ENCODE measurements around the gene NCS1.

NCS1 gene

DNA sequence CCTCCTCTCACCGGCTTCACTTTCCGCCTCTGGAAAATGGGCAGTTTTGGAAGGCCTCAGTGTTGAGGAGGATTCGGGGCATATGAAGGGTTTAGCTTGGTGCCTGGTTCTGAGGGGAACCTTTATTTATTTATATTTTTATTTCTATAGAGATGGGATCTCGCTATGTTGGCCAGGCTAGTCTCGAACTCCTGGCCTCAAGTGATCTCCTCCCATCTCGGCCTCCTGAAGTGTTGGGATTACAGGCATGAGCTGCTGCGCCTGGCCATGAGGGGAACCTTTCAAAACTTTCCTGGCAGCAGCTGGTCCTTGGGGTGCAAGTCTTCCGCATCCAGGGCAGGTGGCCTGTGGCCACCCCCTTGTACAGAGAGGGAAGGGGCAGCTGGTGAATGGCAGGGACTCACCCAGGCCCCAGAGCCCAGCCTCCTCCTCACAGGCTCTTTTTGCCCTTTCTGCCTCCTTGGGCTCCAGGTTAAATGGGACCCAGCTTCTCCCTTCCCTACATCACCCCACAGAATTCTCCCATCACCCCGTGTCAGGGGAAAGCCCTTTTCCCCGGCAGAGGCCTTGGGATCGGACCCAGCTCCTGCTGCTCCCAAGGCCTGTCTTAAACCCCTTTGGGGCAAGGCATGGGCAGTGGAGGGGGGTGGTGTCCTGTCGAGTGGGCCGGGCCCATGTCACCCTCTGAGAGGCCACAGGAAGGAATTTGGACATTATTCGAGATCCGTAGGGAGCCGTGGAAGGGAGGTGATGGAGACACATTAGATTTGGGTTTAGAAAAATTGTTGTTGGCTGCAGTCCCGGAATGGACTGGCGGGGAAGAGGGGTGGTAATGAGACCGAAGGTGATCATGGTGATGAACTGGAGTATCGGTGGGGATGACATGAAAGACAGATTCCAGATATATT lies 5.9 kb downstream of the NCS1 start:
- DNase-seq = no peak

DNA sequence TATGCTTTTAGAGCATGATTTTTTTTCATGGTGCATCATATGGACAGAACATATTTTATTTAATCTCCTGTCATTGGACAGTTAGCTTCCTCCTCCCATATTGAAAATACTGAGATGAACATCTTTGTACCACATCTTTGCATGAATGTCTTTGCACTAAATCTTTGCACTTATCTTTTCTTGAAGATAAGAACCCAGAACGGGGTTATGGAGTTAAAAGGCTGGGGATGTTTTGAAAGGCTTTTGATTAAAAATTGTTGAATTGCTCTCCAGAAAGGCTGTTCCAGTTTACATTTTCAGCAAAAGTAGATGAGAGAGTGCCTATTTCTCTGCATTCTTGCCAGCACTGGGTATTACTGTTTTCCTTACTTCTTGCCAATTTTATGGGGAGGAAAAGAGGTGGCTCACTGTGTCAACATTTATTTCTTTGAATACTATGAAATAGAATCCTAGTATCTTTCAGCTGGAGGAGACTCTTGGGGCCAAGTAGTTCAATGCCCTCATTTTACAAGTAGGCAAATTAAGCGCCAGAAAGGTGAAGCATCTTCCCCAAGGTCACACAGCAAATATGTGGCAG lies 7.2 kb downstream of the NCS1 start:
- no peak for DNase-seq

DNA sequence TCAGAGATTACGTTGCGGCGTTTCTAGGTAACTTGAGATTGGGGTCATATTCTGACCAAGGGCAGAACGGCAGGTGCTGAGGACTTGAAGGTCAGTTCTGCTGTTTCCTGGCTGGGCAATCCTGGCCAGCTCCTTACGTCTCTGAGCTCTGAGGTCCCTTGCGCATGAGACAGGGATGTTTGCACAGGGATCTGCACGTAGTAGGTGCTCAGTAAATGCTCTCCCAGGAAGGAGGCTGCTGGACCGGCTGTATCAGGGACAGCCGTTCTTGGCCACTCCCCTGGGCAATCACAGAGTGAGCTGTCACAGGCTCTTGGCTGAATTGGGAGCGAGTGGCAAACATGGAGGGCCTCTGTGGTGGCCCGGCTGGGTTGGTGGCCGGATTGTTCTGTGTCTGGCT lies 8.3 kb downstream of the NCS1 start:
- no peak for DNase-seq

DNA sequence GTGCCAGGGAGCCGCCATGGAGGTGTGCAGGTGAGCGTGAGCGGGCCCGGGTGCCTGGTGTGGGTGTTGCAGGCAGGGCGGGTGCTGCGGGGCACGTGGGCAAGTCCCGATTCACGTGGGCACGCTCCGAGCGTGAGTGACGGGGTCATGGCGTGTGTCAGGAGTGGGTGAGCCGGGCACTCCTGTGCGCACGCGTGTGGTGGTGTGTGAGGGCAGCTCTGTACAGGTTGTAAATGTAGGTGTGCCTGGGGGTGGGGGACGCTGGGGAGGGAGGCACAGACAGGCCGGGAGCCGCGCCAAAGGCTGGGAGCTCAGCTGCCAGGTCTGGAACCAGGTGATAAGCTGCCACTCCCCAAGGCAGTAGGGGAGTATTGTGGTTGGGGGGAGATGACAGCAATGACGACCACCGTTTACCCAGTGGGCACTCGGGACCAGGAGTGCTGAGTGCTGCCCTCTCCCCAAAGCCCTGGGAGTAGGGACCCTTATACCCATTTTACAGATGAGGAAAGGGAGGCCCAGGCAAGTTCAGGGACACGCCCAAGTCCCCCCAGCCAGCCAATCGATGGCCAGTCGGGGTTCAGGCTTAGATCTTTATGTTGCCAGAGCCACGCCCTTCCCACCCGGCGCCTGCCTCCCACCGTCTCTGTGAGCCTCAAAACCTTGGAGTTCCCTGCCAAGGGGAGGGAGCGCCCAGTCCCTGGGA lies 9.6 kb downstream of the NCS1 start:
- DNase-seq = no peak

DNA sequence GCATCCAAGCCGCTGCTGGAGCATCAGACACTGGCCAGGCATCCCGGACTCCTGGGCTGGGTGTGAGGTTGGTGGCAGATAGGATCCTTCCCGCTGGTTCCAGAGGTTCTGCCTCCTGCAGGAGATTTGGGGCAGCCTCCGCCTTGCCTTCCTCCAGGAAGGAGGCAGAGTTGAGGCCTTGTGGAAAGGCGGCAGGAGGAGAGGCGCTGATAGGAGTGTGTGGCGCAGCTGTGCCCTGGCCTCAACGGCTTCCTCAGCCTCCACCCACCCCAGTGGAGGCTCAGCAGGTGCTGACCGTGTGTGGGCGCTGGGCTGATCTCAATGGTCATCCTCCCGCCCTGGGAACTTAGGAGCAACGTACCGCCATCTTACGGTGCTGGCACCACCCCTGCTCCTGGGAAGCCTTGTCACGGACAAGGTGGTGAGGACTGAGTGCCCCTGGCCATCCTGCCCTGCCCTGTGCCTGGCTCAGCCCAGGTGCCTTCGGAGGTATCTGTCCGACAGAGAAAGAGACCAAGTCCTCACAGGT lies 10.2 kb downstream of the NCS1 start:
- no peak for DNase-seq

DNA sequence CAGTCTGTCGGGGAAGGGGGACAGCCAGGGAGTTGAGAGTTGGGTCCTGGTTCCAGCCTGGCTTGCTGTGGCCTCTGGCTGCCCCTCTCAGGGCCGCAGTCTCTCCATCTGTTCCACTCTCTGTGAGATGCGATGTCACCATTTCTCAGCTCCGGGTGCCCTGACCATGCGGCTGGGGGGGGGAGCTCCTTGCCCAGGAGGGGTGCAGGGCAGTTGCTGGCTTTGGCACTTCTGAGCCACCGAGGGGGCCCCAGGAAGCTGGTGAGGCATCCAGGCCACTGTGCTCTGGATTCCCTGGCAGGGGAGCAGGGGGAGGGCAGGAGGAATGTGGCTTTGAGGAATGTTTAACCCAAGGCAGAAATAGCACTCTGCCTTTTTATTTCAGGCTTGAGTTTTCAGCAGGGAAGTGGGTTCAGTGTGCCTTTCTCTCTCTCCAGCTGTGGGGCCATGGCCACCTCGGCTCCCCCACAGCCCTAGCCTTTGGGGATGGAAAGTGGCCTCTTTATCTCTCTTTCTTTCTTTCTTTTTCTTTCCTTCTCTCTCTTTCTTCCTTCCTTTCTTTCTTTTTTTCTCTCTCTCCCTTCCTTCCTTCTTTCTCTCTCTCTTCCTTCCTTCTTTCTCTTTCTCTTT lies 11.0 kb downstream of the NCS1 start:
- DNase-seq = no peak

DNA sequence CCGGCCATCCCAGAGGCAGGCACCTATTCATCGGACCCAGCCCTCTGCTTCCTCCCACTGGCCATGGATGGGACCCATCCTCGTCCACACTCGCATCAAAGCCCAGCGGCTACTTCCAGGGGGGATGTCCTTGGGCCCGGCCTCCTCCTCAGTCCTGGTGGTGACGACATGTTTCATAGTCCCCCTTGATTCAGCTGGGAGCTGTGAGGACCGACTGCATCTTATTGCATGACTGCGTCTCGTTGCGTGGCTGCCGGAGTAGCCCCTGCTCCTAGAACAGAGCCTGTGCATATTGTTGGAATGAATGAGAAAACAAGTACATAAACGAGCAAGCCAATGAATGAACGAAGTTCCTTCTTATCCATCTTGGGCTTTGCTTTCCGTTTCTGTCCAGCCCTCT lies 12.8 kb downstream of the NCS1 start:
- DNase-seq = no peak

DNA sequence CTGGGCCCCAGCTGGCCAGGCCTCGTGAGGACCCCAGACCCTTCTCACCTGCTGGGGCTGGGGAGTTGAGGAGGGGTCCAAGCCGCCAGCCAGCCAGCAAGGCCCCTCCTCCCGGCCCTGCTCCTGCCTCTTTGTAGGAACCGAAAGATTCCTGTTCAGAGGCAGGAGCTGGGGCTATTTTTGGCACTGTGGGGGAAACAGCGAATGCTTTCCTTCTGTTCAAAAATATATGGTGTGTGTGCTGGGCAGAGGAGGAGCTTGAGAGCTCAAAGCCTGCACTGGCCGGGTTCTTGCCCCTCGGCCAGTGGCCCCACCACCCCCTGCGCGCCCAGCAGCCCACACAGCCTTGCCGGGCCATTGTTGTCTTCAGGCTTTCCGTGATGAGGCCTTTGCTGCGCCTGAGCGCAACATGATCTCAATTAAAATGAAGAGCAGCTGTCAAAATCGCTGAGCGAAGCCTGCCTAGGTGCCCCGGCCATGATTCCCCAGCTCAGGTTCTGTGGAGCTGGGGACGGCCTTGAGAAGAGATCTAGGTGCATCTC lies 13.4 kb downstream of the NCS1 start:
- no peak for DNase-seq

DNA sequence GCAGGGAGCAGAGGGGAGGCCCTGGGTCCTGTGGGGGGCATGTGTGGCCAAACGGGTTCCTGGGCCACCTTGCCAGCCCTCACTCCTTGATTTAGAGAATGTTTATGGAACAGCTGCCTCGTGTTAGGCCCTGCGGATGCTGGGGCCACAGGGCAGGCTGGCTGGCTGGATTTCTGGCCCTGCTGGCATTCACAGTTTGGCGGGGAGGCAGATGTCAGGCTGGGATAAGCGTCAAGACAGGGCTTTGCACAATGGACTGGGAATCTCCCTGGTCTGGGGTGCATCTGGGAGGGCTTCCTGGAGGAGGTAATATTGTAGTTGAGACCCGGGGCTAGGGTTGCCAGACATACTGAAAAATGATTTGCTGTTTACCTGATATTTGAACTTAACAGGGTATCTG lies 13.8 kb downstream of the NCS1 start:
- DNase-seq = no peak

DNA sequence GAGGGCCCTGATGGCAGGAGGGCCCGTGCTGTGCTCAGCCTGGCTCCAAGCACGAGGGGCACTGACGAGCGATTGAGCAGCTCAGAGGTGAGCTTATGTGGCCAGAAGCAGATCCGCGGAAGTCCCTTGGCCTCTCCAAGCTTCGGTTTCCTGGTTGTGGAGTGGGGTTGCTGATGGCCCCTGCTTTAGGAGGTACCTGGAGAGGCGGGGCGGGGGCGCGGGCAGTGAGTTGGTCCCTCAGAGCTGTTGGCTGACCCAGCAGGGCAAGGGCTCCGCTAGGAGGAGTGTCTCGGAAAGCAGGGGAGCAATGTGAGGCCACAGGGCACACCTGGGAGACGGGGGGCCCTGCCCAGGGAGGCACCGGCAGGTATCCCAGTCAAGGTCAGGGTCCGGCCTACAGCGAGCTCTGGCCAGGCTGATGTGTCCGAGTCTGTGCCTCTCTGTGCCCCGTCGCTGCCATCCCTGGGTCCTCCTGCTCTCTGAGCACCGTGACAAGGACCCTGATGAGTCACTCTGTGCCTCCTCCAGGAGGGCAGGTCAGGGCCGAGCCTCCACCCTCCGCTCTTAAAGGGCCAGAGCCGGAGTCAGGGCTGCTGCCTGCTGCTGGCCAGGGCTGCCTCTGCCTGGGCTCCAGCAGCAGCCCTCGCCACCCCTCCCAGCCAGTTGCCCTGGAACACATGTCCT lies 14.8 kb downstream of the NCS1 start:
- peak; percentile 30 for DNase-seq

DNA sequence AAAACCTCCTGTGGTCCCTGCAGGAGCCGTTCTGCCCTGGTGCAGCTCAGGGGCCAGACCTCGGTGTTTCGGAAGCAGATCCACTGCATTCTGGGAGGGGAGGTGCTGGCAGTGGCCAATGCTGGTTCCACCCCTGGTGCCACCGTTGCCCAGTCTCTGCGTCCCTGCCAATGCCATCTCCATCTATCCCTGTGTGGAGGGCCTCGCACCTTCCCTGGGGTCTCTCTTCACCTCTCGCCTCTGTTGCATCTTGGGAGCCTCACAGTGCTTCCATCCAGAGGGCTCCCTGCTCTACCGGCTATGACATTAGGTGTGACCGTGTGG lies 15.3 kb downstream of the NCS1 start:
- no peak for DNase-seq

DNA sequence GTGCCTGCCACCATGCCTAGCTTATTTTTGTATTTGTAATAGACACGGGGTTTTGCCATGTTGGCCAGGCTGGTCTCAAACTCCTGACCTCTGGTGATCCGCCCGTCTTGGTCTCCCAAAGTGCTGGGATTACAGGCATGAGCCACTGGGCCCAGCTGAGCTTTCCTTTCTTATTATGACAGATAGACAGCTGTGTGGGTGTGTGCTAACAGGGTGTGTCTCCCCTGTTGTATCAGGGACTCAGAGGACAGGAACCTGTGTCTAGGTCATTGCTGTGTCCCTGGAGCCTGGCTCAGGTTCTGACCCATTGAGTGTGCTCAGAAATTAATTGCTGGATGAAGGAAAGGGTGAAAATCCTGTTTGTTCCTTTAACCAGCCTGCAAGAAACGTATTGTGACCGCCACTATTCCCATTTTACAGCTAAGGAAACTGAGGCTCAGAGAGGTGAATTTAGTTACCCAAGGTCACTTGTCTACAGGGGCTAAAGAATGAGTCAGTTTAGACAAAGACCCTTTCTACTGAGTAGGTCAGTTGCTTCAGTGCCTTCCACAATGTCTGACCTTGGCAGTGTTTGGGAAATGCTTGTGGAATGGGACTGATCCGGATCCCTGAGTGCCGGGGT lies 16.8 kb downstream of the NCS1 start:
- DNase-seq = no peak

DNA sequence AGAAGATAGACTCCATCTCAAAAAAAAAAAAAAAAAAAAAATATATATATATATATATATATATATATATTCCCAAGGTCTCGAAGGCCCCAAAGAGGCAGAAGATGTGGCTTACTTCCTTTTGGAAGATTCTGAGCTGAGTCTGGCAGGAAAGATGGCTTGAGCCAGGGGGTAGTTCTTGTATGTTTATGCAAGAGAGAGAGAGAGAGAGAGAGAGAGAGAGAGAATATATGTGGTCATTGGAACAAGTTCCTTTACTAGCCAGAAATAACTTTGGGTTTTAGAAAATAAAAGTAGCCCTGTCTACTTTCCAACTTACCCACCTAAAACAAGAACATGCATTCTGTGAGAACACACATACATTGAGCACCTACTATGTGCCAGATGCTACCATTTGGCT lies 17.6 kb downstream of the NCS1 start:
- DNase-seq = no peak

DNA sequence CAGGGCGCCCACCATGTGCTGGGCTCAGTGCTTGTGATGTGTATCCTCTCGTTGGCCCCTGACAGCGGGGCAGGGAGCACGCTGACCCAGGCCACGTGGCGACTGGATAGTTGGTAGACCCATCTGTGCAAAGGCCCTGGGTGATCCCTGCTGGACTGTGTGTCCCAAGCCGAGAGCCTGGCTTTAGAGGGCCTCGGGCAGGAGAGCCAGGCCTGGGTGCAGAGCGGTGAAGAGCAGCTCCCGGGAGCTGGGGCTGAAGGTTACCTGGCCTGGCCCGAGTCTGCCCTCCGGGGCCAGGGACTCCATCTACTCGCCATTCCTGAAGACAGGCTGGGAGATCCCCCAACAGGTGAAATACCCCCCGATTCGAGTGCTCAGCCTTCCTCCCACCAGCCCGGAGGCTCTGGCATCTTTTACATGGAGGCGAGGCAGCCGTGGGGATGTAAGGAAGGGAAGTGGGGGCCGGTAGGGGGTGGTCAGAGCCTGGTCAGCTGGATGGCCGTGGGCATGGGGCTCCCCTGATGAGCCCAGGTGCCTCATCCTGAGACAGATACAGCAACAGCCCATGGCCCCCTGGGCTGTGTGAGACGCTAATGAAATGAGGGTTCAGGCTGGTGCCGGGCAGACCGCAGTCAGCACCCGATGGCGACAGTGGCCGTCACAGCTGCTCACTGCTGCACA lies 19.0 kb downstream of the NCS1 start:
- DNase-seq = no peak

DNA sequence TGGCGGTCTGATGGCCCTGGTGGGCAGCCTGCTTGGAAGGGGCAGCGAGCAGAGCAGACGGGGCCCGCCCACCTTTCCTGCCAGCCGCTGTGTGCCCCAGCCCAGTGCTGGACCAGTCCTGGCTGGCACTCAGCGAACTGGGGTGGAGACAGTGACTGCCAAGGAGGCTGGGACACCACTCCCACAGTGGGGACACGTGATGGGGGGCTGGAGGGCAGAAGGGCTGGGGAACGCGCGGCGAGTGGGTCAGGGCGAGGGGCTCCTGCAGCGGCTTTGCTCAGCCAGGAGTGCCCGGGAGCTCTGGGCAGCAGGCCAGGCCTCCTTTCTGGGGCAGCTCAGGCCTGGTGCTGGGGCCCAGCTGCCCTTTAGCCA lies 19.5 kb downstream of the NCS1 start:
- no peak for DNase-seq

DNA sequence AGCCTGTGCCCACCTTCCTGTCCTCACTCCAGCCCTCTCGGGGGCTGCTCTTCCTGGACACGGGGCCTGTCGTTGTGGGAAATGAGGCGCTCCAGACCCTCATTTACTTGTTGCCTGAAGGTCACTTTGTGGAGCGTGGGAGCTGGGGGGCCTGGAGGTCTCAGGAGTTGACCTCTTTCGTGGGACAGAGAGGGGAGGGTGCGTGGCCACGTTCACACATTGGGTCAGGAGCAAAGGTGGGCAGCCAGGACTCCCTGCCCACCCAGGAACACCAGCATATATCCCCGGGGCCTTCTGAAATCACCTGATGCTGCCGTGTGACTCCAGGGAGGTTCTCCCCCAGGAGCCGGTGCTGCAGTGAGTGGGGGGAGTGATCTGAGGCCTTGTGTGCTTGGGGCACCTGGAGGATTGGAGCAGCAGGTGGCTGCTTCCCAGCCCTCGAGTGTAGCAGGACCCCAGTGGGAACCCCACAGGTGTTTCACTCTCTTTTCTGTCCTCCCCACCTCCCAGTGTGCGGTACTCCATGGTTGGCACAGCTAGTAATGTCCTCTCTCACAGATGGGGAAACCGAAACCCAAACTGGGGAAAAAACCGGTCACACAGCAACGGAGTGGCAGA lies 20.3 kb downstream of the NCS1 start:
- no peak for DNase-seq

DNA sequence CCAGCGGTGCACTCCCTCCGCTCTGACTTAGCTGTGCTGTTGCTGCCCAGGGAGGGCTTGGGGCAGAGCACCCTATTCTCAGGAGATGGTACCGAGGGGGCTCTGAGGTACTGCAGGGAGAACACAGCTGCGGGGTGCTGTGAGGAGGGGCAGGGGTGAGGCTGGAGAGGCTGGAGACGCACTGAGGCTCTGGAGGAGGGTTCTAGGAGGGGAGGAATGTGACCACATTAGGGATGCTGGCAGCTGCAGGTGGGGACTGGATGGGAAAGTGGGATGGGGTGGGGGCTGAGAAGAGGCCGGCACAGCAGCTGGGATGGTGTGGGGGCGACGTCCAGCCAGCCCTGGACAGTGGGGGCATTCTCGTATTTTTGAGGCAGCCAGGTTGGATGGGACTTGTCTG lies 20.9 kb downstream of the NCS1 start:
- no peak for DNase-seq

DNA sequence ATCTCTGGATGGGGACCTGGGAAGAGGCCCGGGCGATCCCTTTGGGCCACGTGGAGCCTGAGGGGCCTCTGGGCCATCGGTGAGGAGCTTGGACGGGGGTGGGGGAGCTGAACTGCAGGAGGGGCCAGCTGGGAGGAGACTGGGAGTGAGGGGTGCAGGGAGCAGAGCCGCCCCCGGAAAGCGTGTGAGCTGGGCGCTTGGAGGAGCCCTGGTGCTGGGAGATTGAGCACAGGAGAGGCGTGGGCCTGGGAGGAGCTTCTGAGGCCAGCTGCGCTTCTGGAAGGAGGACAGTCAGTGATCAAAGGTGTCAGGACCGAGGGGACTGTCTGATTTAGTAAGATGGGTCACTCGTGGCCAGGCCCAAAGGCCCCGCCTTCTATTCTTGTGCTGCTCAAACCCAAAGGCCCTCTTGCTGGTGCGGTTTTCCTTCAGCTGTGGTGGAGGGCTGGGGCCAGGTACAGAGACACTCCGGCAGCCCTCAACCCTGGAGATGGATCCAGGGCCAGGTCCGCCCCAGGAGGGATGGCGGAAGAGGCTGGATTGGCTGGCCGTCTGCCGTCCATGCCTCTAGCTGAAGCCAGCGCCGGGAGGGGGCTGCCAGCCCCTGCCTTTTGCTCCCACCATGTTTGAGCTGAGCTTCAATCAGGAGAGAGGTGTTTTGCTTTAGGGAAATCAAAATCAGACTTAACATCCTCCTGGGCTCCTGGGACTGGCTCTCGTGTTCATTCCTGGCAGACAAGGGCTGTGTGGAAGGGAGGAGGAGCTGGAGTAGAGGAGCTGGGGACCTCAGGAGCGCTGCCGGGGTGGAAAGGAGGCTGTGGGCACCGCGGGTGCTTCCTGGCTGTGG lies 21.6 kb downstream of the NCS1 start:
- no peak for DNase-seq

DNA sequence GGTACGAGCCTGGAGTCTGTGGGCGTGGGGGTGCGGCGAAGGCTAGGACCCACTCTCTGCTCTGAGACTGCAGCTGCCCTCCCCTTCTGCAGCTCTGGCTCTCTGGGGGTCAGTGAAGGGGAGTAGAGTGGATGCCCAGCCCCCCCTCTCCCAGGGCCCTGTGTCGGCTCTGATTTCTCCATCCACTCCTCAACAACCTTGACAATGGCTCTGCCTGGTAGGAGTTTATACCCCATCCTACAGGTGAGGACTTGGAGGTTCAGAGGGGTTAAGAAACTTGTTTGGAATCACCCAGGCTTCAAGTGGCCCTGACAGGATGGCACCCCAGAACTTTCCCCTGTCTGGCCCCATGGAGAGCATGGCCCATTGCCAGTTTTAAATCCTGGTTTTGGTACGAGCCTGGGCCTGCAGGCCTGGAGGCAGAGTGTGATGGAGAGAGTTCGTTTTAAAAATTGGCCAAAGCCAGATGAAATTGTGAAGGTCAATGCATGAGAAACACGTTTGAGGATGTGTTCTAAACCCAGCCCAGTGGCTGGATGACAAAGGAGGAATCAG lies 22.3 kb downstream of the NCS1 start:
- no peak for DNase-seq

DNA sequence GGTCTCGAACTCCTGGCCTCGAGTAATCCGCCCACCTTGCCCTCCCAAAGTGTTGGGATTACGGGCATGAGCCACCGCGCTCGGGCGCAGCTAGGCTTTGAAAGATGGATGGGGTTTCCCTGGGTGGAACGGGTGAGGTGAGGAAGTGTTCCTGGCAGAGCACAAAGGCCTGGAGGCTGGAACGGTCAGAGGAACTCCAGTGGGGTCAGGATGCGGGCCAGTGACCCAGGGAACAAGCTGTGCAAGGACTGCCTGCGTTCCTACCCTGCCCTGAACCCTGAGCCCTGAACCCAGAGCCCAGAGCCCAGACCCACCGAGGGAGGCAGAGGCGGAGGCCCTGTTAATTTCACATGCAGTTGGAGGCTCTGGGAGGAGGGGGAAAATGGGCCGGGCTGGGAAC lies 23.4 kb downstream of the NCS1 start:
- DNase-seq = no peak
